Prostate gland (tissue), 2 donors: Measurements from ENCODE around the gene FAIM. TPM values are rescaled to one million over a fixed set of nuclear protein-coding genes. Genes with fewer than 3 reads are reported as not detected.

Experiments used
- DNase-seq: peaks from one replicate; pipeline ENCODE4 v3.0.0-alpha.2; 2019; ENCODE audit warnings: low spot score
- H3K27ac ChIP-seq, 2 donors: fragments of 200-600 bp; sonication (generic); 2 replicates each; pipeline ENCODE4 v1.5.1; 2017 to 2019
- H3K27me3 ChIP-seq: fragments of 200-600 bp; sonication (generic); replicated peaks from 2 replicates; pipeline ENCODE4 v1.5.1; 2019; ENCODE audit not compliant: insufficient read depth
- H3K36me3 ChIP-seq, 2 donors: fragments of 200-600 bp; sonication (generic); 1 replicate in 1 of 2; 2 replicates in 1 of 2; pipeline versions ENCODE4 v1.5.1 to v1.8.1; 2017 to 2019
- H3K4me1 ChIP-seq: fragments of 200-600 bp; sonication (generic); replicated peaks from 2 replicates; pipeline ENCODE4 v1.5.1; 2019
- H3K4me3 ChIP-seq, 2 donors: fragments of 200-600 bp; sonication (generic); 2 replicates each; pipeline ENCODE4 v1.5.1; 2017 to 2019
- H3K9me3 ChIP-seq: fragments of 200-600 bp; sonication (generic); 2 replicates; pipeline ENCODE4 v1.5.1; 2017
- CTCF ChIP-seq, 4 experiments: fragments of 200-600 bp in 2 of 4; fragments of 450-650 bp in 2 of 4; sonication (generic) in 2 of 4; IDR thresholded peaks; 1 replicate in 3 of 4; 2 replicates in 1 of 4; pipeline ENCODE4 v1.5.1; 2016 to 2019; ENCODE audit warnings: antibody characterized with exemption in 4 of 4, mild to moderate bottlenecking in 2 of 4, moderate library complexity in 2 of 4
- POLR2A ChIP-seq: fragments of 450-650 bp; IDR thresholded peaks from one replicate; pipeline ENCODE4 v1.6.1; 2016; ENCODE audit warnings: antibody characterized with exemption, mild to moderate bottlenecking
- POLR2AphosphoS5 ChIP-seq: sonication (generic); formaldehyde crosslinking; IDR thresholded peaks from one replicate; pipeline ENCODE4 v1.6.1; 2017; ENCODE audit warnings: antibody characterized with exemption
- WGBS: methylation state at CpG from one replicate; pipeline ENCODE4 v1.1.5; 2018; 5-methylcytosine and 5-hydroxymethylcytosine counted together
- intact Hi-C: fragments of 100-400 bp; cut with DNase I; formaldehyde crosslinking; loops from one replicate; pipeline ENCODE4 v1.14.2; 2022
- total RNA-seq, 2 donors: library from RNA; depleted of rRNA; stranded (reverse); fragments of >200 nt; gene quantifications; one replicate each; pipeline ENCODE4 v1.1.0, GENCODE V29; 2016

FAIM gene
- total RNA-seq, 2 donors from 2014 or later = 11.5 to 18.9 TPM

- WGBS = 52% methylated on average over 5 of the region's 5 CpGs
- H3K27ac ChIP-seq = no peak overlapping the region
- H3K4me3 ChIP-seq = no peak overlapping the region
- DNase-seq = no peak
- intact Hi-C loops = no loop called here
- TF ChIP-seq POLR2AphosphoS5 (no peak), CTCF (IDR thresholded peaks at IDR 0.05) (no peak), POLR2A (no peak)
- no peaks in the 10 kb centered on the region for H3K36me3 ChIP-seq
- no peaks in the 10 kb centered on the region for H3K9me3 ChIP-seq
- no peaks in the 10 kb centered on the region for H3K27me3 ChIP-seq
- H3K4me1 ChIP-seq = no peaks in the 10 kb centered on the region
Observed at GRCh38 chr3:138681463-138682220, 73.1 kb downstream of the FAIM start.

- no peak for DNase-seq
- Histone ChIP-seq H3K27me3 (no peaks in the 10 kb centered on the region), H3K4me3 (no peak overlapping the region), H3K4me1 (no peaks in the 10 kb centered on the region), H3K36me3 (no peaks in the 10 kb centered on the region), H3K9me3 (no peaks in the 10 kb centered on the region), H3K27ac (no peak overlapping the region)
- intact Hi-C loops = no loop called here
- TF ChIP-seq POLR2AphosphoS5 (no peak), CTCF (IDR thresholded peaks at IDR 0.05) (no peak), POLR2A (no peak)
Observed at GRCh38 chr3:138682648-138683047, 74.1 kb downstream of the FAIM start.

Other genes with a start within 250 kb of the FAIM start
- 1 to 10 TPM; 1.1 to 3.2 TPM for gene ESYT3, start 174.2 kb upstream of the FAIM start, total RNA-seq
- 10 to 100 TPM; 24.1 to 38.0 TPM for gene CEP70, start 14.5 kb upstream of the FAIM start, total RNA-seq
- gene PIK3CB, start 226.2 kb downstream of the FAIM start, total RNA-seq = 10 to 100 TPM; 27.5 to 28.9 TPM